HEK293 (cell line): ENCODE results near the gene DCP1B.

Source experiments
- CTCF ChIA-PET: fragments of 350-600 bp; formaldehyde crosslinking; extraction: SDS; loops from one replicate; lab custom pipeline; 2021; ENCODE audit warnings: antibody characterized with exemption; lab: Yijun Ruan, JAX
- POLR2A ChIA-PET: fragments of 300-600 bp; formaldehyde crosslinking; extraction: SDS; loops from one replicate; lab custom pipeline; 2020; ENCODE audit warnings: antibody characterized with exemption, inconsistent platforms; lab: Yijun Ruan, JAX
- H3K27ac ChIP-seq: fragments of 200-500 bp; sonication (Bioruptor generic); 2 replicates; pipeline ENCODE4 v1.5.1; 2014; ENCODE audit warnings: low read depth, low read length, control low read depth, inconsistent platforms; ENCODE audit errors: extremely low read depth
- H3K36me3 ChIP-seq, 2 experiments: fragments of 200-500 bp in 1 of 2; sonication (Bioruptor generic) in 1 of 2; 1 replicate in 1 of 2; 2 replicates in 1 of 2; pipeline ENCODE4 v1.5.1; 2014 to 2017; ENCODE audit warnings: inconsistent platforms in 2 of 2, low read length in 2 of 2; ENCODE audit not compliant: control insufficient read depth in 2 of 2, insufficient read depth in 1 of 2
- H3K4me1 ChIP-seq: fragments of 200-500 bp; sonication (Bioruptor generic); 2 replicates; pipeline ENCODE4 v1.5.1; 2014; ENCODE audit warnings: mild to moderate bottlenecking, low read length, inconsistent platforms; ENCODE audit not compliant: control insufficient read depth, insufficient read depth
- H3K4me3 ChIP-seq: 2 replicates; pipeline ENCODE4 v1.5.1; 2011; ENCODE audit warnings: low read depth, mild to moderate bottlenecking, control low read depth, low read length, moderate library complexity
- H3K9me3 ChIP-seq: fragments of 200-500 bp; sonication (Bioruptor generic); 2 replicates; pipeline ENCODE4 v1.5.1; 2014; ENCODE audit warnings: low read depth, low read length, inconsistent platforms; ENCODE audit not compliant: control insufficient read depth, insufficient read depth
- GLIS1 ChIP-seq: fragments of 450-650 bp; formaldehyde crosslinking; IDR thresholded peaks from 2 replicates; pipeline ENCODE4 v1.5.1; 2016; ENCODE audit warnings: missing biosample characterization, missing genetic modification characterization
- OSR2 ChIP-seq: fragments of 450-650 bp; formaldehyde crosslinking; IDR thresholded peaks from 2 replicates; pipeline ENCODE4 v1.5.1; 2016; ENCODE audit warnings: missing biosample characterization, missing genetic modification characterization
- PATZ1 ChIP-seq: fragments of 450-650 bp; formaldehyde crosslinking; IDR thresholded peaks from 2 replicates; pipeline ENCODE4 v1.5.1; 2016; ENCODE audit warnings: missing biosample characterization, missing genetic modification characterization
- PRDM1 ChIP-seq: fragments of 450-650 bp; formaldehyde crosslinking; IDR thresholded peaks from 2 replicates; pipeline ENCODE4; 2016; ENCODE audit warnings: missing biosample characterization, missing genetic modification characterization
- REPIN1 ChIP-seq: fragments of 450-650 bp; formaldehyde crosslinking; IDR thresholded peaks from 2 replicates; pipeline ENCODE4 v1.5.1; 2017; ENCODE audit warnings: missing biosample characterization, missing genetic modification characterization, low read depth
- SALL2 ChIP-seq: fragments of 450-650 bp; formaldehyde crosslinking; IDR thresholded peaks from 2 replicates; pipeline ENCODE4 v1.5.0; 2017; ENCODE audit warnings: missing biosample characterization, mild to moderate bottlenecking, missing genetic modification characterization, borderline replicate concordance
- WT1 ChIP-seq: fragments of 450-650 bp; formaldehyde crosslinking; IDR thresholded peaks from 2 replicates; pipeline ENCODE4 v1.5.1; 2016; ENCODE audit warnings: missing biosample characterization, missing genetic modification characterization
- ZNF112 ChIP-seq: fragments of 450-650 bp; formaldehyde crosslinking; IDR thresholded peaks from 2 replicates; pipeline ENCODE4 v1.5.0; 2017; ENCODE audit warnings: missing biosample characterization, missing genetic modification characterization
- ZNF350 ChIP-seq: fragments of 450-650 bp; formaldehyde crosslinking; IDR thresholded peaks from 2 replicates; pipeline ENCODE4 v1.5.0; 2017; ENCODE audit warnings: missing biosample characterization, mild to moderate bottlenecking, missing genetic modification characterization
- ZNF366 ChIP-seq: fragments of 450-650 bp; formaldehyde crosslinking; conservative IDR thresholded peaks from 2 replicates; pipeline ENCODE4 v1.5.1; 2016; ENCODE audit warnings: missing biosample characterization, missing genetic modification characterization
- ZNF426 ChIP-seq: fragments of 450-650 bp; formaldehyde crosslinking; IDR thresholded peaks from 2 replicates; pipeline ENCODE4 v1.5.1; 2017; ENCODE audit warnings: missing biosample characterization, missing genetic modification characterization, mild to moderate bottlenecking, inconsistent platforms, moderate library complexity
- ZNF501 ChIP-seq: fragments of 450-650 bp; formaldehyde crosslinking; IDR thresholded peaks from 2 replicates; pipeline ENCODE4 v1.5.1; 2016; ENCODE audit warnings: missing biosample characterization, missing genetic modification characterization
- ZNF600 ChIP-seq: fragments of 450-650 bp; formaldehyde crosslinking; IDR thresholded peaks from 2 replicates; pipeline ENCODE4 v1.5.1; 2016; ENCODE audit warnings: missing biosample characterization, missing genetic modification characterization
- ZNF610 ChIP-seq: fragments of 450-650 bp; formaldehyde crosslinking; IDR thresholded peaks from 2 replicates; pipeline ENCODE4 v1.5.1; 2016; ENCODE audit warnings: missing biosample characterization, missing genetic modification characterization, borderline replicate concordance
- ZNF660 ChIP-seq: fragments of 450-650 bp; IDR thresholded peaks from 2 replicates; pipeline ENCODE4 v1.5.1; 2018; ENCODE audit warnings: missing biosample characterization, mild to moderate bottlenecking, missing genetic modification characterization
- ZNF670 ChIP-seq: fragments of 450-650 bp; formaldehyde crosslinking; IDR thresholded peaks from 2 replicates; pipeline ENCODE4 v1.5.1; 2016; ENCODE audit warnings: missing biosample characterization, missing genetic modification characterization, low read depth
- ZNF701 ChIP-seq: fragments of 450-650 bp; formaldehyde crosslinking; IDR thresholded peaks from 2 replicates; pipeline ENCODE4 v1.5.1; 2016; ENCODE audit warnings: missing biosample characterization, missing genetic modification characterization
- ZNF704 ChIP-seq: fragments of 450-650 bp; formaldehyde crosslinking; IDR thresholded peaks from 2 replicates; pipeline ENCODE4 v1.5.1; 2016; ENCODE audit warnings: missing biosample characterization, missing genetic modification characterization
- ZSCAN30 ChIP-seq: fragments of 450-650 bp; IDR thresholded peaks from 2 replicates; pipeline ENCODE4 v1.5.1; 2018; ENCODE audit warnings: missing biosample characterization, mild to moderate bottlenecking, missing genetic modification characterization, moderate library complexity

DCP1B gene

GRCh38 chr12:1935700-1936378 lies 68.4 kb downstream of the DCP1B start:
- Histone ChIP-seq H3K4me1 (no peaks in the 10 kb centered on the region), H3K4me3 (no peak overlapping the region), H3K36me3 (peaks cover 0 to 19% of the 10 kb centered on the region in 2 experiments; a peak in 1 of 3 replicates), H3K27ac (no peak overlapping the region), H3K9me3 (no peaks in the 10 kb centered on the region)
- TF ChIP-seq ZNF610 (tag by site-specific recombination), result no peak
- TF ChIP-seq ZNF426 (tag by site-specific recombination), result no peak
- ChIA-PET POLR2A (no interaction called here), CTCF (interaction anchor here (0.9 to 1.4 kb wide), 3 partner anchors 18 to 144 kb away, joined by 3 to 7 read pairs (median 5); partner anchors contain the start of gene CACNA2D4)

GRCh38 chr12:1935242-1935641 lies 69.0 kb downstream of the DCP1B start:
- CTCF ChIA-PET, result interaction anchor here (0.9 to 1.4 kb wide), 2 partner anchors 17 to 140 kb away, joined by 5 to 7 read pairs; partner anchors contain the start of gene CACNA2D4
- no peak overlapping the region for H3K27ac ChIP-seq

GRCh38 chr12:1934831-1935230 lies 69.4 kb downstream of the DCP1B start:
- ChIA-PET CTCF (no interaction called here), POLR2A (no interaction called here)
- Histone ChIP-seq H3K27ac (no peak overlapping the region), H3K36me3 (peaks cover 0 to 19% of the 10 kb centered on the region in 2 experiments; a peak in 1 of 3 replicates), H3K9me3 (no peaks in the 10 kb centered on the region), H3K4me1 (no peaks in the 10 kb centered on the region), H3K4me3 (no peak overlapping the region)
- no peak for TF ChIP-seq OSR2 (tag by site-specific recombination)
- TF ChIP-seq ZNF670 (tag by site-specific recombination), result no peak
- TF ChIP-seq SALL2 (tag by site-specific recombination), result no peak
- no peak for TF ChIP-seq ZNF701 (tag by site-specific recombination)
- TF ChIP-seq PRDM1 (tag by site-specific recombination), result no peak
- peak; percentile 49; the same call in 1 of the 2 replicates for TF ChIP-seq ZNF600 (tag by site-specific recombination)

More at GRCh38 chr12:1935242-1935641, 69.0 kb downstream of the DCP1B start:
- TF ChIP-seq ZNF704 (tag by site-specific recombination), result no peak
- no peak for TF ChIP-seq WT1 (tag by site-specific recombination)
- no peak for TF ChIP-seq GLIS1
- no peak for TF ChIP-seq ZSCAN30 (tag by site-specific recombination)
- TF ChIP-seq ZNF501 (tag by site-specific recombination), result no peak
- no peak for TF ChIP-seq ZNF112 (tag by site-specific recombination)
- TF ChIP-seq ZNF366, result no peak
- no peak for TF ChIP-seq ZNF600 (tag by site-specific recombination)
- TF ChIP-seq ZNF350 (tag by site-specific recombination), result no peak
- no peak for TF ChIP-seq ZNF426 (tag by site-specific recombination)
- TF ChIP-seq REPIN1 (tag by site-specific recombination), result no peak
- TF ChIP-seq PATZ1 (tag by site-specific recombination), result no peak
- no peak for TF ChIP-seq ZNF660 (tag by site-specific recombination)
- no peaks in the 10 kb centered on the region for H3K4me1 ChIP-seq
- no peak overlapping the region for H3K4me3 ChIP-seq
- peaks cover 0 to 19% of the 10 kb centered on the region in 2 experiments; a peak in 1 of 3 replicates for H3K36me3 ChIP-seq
- POLR2A ChIA-PET, result no interaction called here
- H3K9me3 ChIP-seq, result no peaks in the 10 kb centered on the region
